Gastroesophageal sphincter (tissue), 4 donors: Measurements from ENCODE around the gene LDLRAD3. TPM values are rescaled to one million over a fixed set of nuclear protein-coding genes. Genes with fewer than 3 reads are reported as not detected.

Experiments
- ATAC-seq: fragments of 150-250 bp; one replicate; pipeline ENCODE4 v1.9.1; 2016; ENCODE audit warnings: mild to moderate bottlenecking, moderate library complexity
- H3K27ac ChIP-seq, 4 donors: fragments of 200-600 bp; sonication (generic) in 3 of 4; 1 replicate in 3 of 4; 2 replicates in 1 of 4; pipeline ENCODE4 v1.5.1; 2016 to 2019
- H3K27me3 ChIP-seq: fragments of 200-600 bp; sonication (generic); one replicate; pipeline ENCODE4 v1.5.1; 2019
- H3K36me3 ChIP-seq, 2 donors: fragments of 200-600 bp; sonication (generic); one replicate each; pipeline ENCODE4 v1.5.1; 2019; ENCODE audit warnings: control low read depth in 1 of 2
- H3K4me1 ChIP-seq, 3 donors: fragments of 200-600 bp; sonication (generic); 1 replicate in 2 of 3; 2 replicates in 1 of 3; pipeline ENCODE4 v1.5.1; 2016 to 2019; ENCODE audit warnings: control low read depth in 2 of 3
- H3K4me3 ChIP-seq, 2 donors: fragments of 200-600 bp; sonication (generic); one replicate each; pipeline ENCODE4 v1.5.1; 2019; ENCODE audit warnings: mild to moderate bottlenecking in 1 of 2, moderate library complexity in 1 of 2
- H3K9me3 ChIP-seq, 3 donors: fragments of 200-600 bp; sonication (generic); one replicate each; pipeline ENCODE4 v1.5.1; 2017 to 2019; ENCODE audit warnings: control low read depth in 2 of 3
- EP300 ChIP-seq: sonication (generic); formaldehyde crosslinking; IDR thresholded peaks from one replicate; pipeline ENCODE4 v1.6.1; 2017; ENCODE audit warnings: antibody characterized with exemption, mild to moderate bottlenecking
- POLR2A ChIP-seq, 2 donors: fragments of 450-650 bp; IDR thresholded peaks; one replicate each; pipeline ENCODE4 v1.6.1; 2017; ENCODE audit warnings: antibody characterized with exemption in 2 of 2, mild to moderate bottlenecking in 2 of 2, moderate library complexity in 1 of 2
- POLR2AphosphoS5 ChIP-seq: sonication (generic); formaldehyde crosslinking; IDR thresholded peaks from one replicate; pipeline ENCODE4 v1.6.1; 2017; ENCODE audit warnings: antibody characterized with exemption
- WGBS, 2 donors: methylation state at CpG; one replicate each; pipeline ENCODE4 v1.1.5; 2018; ENCODE audit warnings: low coverage in 1 of 2; 5-methylcytosine and 5-hydroxymethylcytosine counted together
- total RNA-seq, 4 donors: library from RNA; depleted of rRNA; stranded (reverse); fragments of >200 nt; gene quantifications; one replicate each; pipeline ENCODE4 v1.1.0, GENCODE V29; 2016
- TF ChIP-seq, protein P1 (sequence below), 4 experiments: fragments of 200-600 bp in 2 of 4; fragments of 450-650 bp in 2 of 4; sonication (generic) in 1 of 4; IDR thresholded peaks; one replicate each; pipeline ENCODE4 v1.5.1; 2017 to 2019; ENCODE audit warnings: antibody characterized with exemption in 4 of 4, mild to moderate bottlenecking in 2 of 4, moderate library complexity in 2 of 4

The LDLRAD3 gene
- total RNA-seq, 4 donors from 2014 or later = 4.0 to 8.9 (median 7.2) TPM

GRCh38 chr11:36023922-36024321, 80.1 kb downstream of the LDLRAD3 start:
- no peak for TF ChIP-seq POLR2AphosphoS5
- TF ChIP-seq, protein P1, sequence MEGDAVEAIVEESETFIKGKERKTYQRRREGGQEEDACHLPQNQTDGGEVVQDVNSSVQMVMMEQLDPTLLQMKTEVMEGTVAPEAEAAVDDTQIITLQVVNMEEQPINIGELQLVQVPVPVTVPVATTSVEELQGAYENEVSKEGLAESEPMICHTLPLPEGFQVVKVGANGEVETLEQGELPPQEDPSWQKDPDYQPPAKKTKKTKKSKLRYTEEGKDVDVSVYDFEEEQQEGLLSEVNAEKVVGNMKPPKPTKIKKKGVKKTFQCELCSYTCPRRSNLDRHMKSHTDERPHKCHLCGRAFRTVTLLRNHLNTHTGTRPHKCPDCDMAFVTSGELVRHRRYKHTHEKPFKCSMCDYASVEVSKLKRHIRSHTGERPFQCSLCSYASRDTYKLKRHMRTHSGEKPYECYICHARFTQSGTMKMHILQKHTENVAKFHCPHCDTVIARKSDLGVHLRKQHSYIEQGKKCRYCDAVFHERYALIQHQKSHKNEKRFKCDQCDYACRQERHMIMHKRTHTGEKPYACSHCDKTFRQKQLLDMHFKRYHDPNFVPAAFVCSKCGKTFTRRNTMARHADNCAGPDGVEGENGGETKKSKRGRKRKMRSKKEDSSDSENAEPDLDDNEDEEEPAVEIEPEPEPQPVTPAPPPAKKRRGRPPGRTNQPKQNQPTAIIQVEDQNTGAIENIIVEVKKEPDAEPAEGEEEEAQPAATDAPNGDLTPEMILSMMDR (IDR thresholded peaks at IDR 0.05) = no peak
- TF ChIP-seq EP300 = no peak
- no peak for TF ChIP-seq POLR2A (IDR thresholded peaks at IDR 0.05)
- WGBS, 2 donors = 0 to 12% methylated on average over 1 to 2 of the region's 2 CpGs
- ATAC-seq = no peak
- Histone ChIP-seq H3K9me3 (no peaks in the 10 kb centered on the region), H3K4me1 (no peaks in the 10 kb centered on the region), H3K27me3 (no peaks in the 10 kb centered on the region), H3K27ac (no peak overlapping the region), H3K36me3 (no peaks in the 10 kb centered on the region), H3K4me3 (no peak overlapping the region)

GRCh38 chr11:36024716-36025115, 80.9 kb downstream of the LDLRAD3 start:
- H3K4me1 ChIP-seq = no peaks in the 10 kb centered on the region
- no peak for ATAC-seq
- no peaks in the 10 kb centered on the region for H3K27me3 ChIP-seq
- no peaks in the 10 kb centered on the region for H3K9me3 ChIP-seq
- TF ChIP-seq POLR2AphosphoS5 (no peak), POLR2A (IDR thresholded peaks at IDR 0.05) (no peak), EP300 (no peak)
- TF ChIP-seq, protein P1 (IDR thresholded peaks at IDR 0.05) = no peak
- H3K36me3 ChIP-seq = no peaks in the 10 kb centered on the region
- WGBS, 2 donors = 100% methylated on average over 1 of the region's 1 CpG; no CpG with 5 or more reads in 1 of the 2 donors
- no peak overlapping the region for H3K4me3 ChIP-seq
- no peak overlapping the region for H3K27ac ChIP-seq

GRCh38 chr11:36026315-36026968, 82.6 kb downstream of the LDLRAD3 start:
- WGBS, 2 donors = 90 to 97% methylated on average over 4 of the region's 6 CpGs
- Histone ChIP-seq H3K36me3 (no peaks in the 10 kb centered on the region), H3K4me3 (no peak overlapping the region), H3K9me3 (no peaks in the 10 kb centered on the region), H3K4me1 (peaks cover 0 to 10% (median 5%) of the 10 kb centered on the region in 3 donors), H3K27ac (no peak overlapping the region), H3K27me3 (no peaks in the 10 kb centered on the region)
- ATAC-seq = no peak
- TF ChIP-seq, protein P1 (IDR thresholded peaks at IDR 0.05) = no peak
- TF ChIP-seq POLR2AphosphoS5 (no peak), EP300 (no peak), POLR2A (IDR thresholded peaks at IDR 0.05) (no peak)

- H3K4me3 ChIP-seq = no peak overlapping the region
- WGBS, 2 donors = 70% methylated on average over 2 of the region's 4 CpGs; no CpG with 5 or more reads in 1 of the 2 donors
- H3K4me1 ChIP-seq = peaks cover 0 to 17% (median 5%) of the 10 kb centered on the region in 3 donors
- TF ChIP-seq EP300 = no peak
- no peak for TF ChIP-seq POLR2AphosphoS5
- no peaks in the 10 kb centered on the region for H3K9me3 ChIP-seq
- no peaks in the 10 kb centered on the region for H3K27me3 ChIP-seq
- no peaks in the 10 kb centered on the region for H3K36me3 ChIP-seq
- H3K27ac ChIP-seq = no peak overlapping the region
- no peak for ATAC-seq
Observed at GRCh38 chr11:36027731-36028130, 83.9 kb downstream of the LDLRAD3 start.

DNA sequence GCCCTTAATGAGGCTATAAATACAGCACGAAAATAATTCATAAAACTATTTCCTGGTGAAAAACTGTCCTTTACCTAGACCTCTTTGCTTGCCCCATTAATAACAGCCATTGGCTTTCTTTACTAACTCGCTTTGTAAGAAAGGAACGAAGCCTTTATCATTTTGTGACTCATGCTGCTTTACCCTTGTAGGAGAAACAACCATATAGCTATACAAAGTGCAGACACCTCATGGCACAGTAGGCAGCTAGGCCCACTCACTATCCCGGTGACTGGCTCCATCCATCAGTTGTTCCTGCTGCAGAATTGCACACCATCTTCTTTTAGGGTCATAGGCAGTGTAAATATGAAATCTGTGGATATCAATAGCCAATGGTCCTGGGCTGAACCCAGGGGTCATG, 85.8 kb downstream of the LDLRAD3 start:
- WGBS, 2 donors = 81 to 86% methylated on average over 3 to 4 of the region's 4 CpGs
- ATAC-seq = no peak
- Histone ChIP-seq H3K4me3 (no peak overlapping the region), H3K4me1 (peaks cover 0 to 17% (median 5%) of the 10 kb centered on the region in 3 donors), H3K27me3 (no peaks in the 10 kb centered on the region), H3K9me3 (peaks cover 0 to 3% (median 0%) of the 10 kb centered on the region in 3 donors), H3K27ac (no peak overlapping the region), H3K36me3 (no peaks in the 10 kb centered on the region)
- TF ChIP-seq, protein P1 (IDR thresholded peaks at IDR 0.05) = no peak
- no peak for TF ChIP-seq POLR2AphosphoS5
- no peak for TF ChIP-seq EP300
- TF ChIP-seq POLR2A (IDR thresholded peaks at IDR 0.05) = no peak
